HepG2 (cell line): ENCODE results near the gene FNDC3A.

ENCODE experiments used
- CBX2 ChIP-seq, 2 experiments: fragments of 200-600 bp in 1 of 2; sonication (generic); formaldehyde crosslinking in 1 of 2; IDR thresholded peaks; 2 replicates each; pipeline versions ENCODE4 v1.7.0 to v1.8.1; 2018 to 2022; ENCODE audit warnings: low read depth in 2 of 2, low read length in 1 of 2, mild to moderate bottlenecking in 1 of 2, missing genetic modification reagents in 1 of 2
- IKZF4 ChIP-seq: sonication (generic); formaldehyde crosslinking; IDR thresholded peaks from 2 replicates; pipeline ENCODE4 v1.5.1; 2020; ENCODE audit warnings: borderline replicate concordance, mild to moderate bottlenecking, low read depth, missing genetic modification reagents; ENCODE audit errors: not compliant biosample characterization
- JUN ChIP-seq: sonication (generic); formaldehyde crosslinking; IDR thresholded peaks from 2 replicates; pipeline ENCODE4 v1.4.0; 2020; ENCODE audit warnings: mild to moderate bottlenecking, missing genetic modification reagents
- NFE2L1 ChIP-seq: sonication (generic); formaldehyde crosslinking; IDR thresholded peaks from 2 replicates; pipeline ENCODE4 v1.4.0; 2020; ENCODE audit warnings: missing genetic modification reagents, mild to moderate bottlenecking, borderline replicate concordance
- PAX8 ChIP-seq: sonication (generic); formaldehyde crosslinking; IDR thresholded peaks from 2 replicates; pipeline ENCODE4 v1.8.0; 2022; ENCODE audit warnings: mild to moderate bottlenecking, missing genetic modification reagents, borderline replicate concordance
- SIN3A ChIP-seq: IDR thresholded peaks from 2 replicates; pipeline ENCODE4 v1.6.1; 2011; ENCODE audit warnings: low read depth, mild to moderate bottlenecking, control low read depth, low read length, borderline replicate concordance
- SMAD1 ChIP-seq: sonication (generic); formaldehyde crosslinking; IDR thresholded peaks from 2 replicates; pipeline ENCODE4 v1.4.0; 2020; ENCODE audit warnings: missing genetic modification reagents, low read depth, mild to moderate bottlenecking, borderline replicate concordance
- XRCC5 ChIP-seq: fragments of 200-400 bp; formaldehyde crosslinking; optimal IDR thresholded peaks from 2 replicates; pipeline ENCODE3; 2017; ENCODE audit warnings: mild to moderate bottlenecking, low read length
- TF ChIP-seq, protein P1 (sequence below): sonication (generic); formaldehyde crosslinking; IDR thresholded peaks from 2 replicates; pipeline ENCODE4 v1.4.0; 2020; ENCODE audit warnings: missing genetic modification reagents
- TF ChIP-seq, protein P2 (sequence below): sonication (generic); formaldehyde crosslinking; IDR thresholded peaks from 2 replicates; pipeline ENCODE4 v1.8.0; 2022; ENCODE audit warnings: mild to moderate bottlenecking, missing genetic modification reagents

DNA sequence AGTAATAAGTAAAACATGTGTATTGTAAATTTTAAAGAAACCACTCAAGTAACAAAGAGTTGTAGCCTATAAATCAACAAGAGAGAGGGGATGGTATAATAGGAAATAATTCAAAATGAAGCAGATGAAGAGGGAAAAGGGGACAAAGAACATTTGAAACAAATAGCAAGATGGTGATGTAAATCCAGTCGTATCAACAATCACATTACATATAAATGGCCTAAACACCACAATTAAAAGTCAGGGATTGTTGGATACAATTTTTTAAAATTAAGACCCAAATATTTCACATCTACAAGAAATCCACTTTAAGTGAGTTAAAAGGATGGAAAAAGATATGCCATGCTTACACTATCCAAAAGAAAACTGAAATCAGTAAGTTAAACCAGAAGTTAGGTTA lies 15.2 kb downstream of the FNDC3A start:
- TF ChIP-seq JUN (CRISPR knock-in tag) (no peak), SMAD1 (CRISPR knock-in tag) (no peak), IKZF4 (no peak), PAX8 (no peak), CBX2 (IDR thresholded peaks at IDR 0.05; ENCODE audit: low read depth, low read length) (no peak), CBX2 (CRISPR knock-in tag; IDR thresholded peaks at IDR 0.05; ENCODE audit: low read depth) (no peak), XRCC5 (no peak), NFE2L1 (CRISPR knock-in tag) (no peak), SIN3A (no peak)
- TF ChIP-seq, protein P1, sequence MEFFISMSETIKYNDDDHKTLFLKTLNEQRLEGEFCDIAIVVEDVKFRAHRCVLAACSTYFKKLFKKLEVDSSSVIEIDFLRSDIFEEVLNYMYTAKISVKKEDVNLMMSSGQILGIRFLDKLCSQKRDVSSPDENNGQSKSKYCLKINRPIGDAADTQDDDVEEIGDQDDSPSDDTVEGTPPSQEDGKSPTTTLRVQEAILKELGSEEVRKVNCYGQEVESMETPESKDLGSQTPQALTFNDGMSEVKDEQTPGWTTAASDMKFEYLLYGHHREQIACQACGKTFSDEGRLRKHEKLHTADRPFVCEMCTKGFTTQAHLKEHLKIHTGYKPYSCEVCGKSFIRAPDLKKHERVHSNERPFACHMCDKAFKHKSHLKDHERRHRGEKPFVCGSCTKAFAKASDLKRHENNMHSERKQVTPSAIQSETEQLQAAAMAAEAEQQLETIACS = no peak
- TF ChIP-seq, protein P2, sequence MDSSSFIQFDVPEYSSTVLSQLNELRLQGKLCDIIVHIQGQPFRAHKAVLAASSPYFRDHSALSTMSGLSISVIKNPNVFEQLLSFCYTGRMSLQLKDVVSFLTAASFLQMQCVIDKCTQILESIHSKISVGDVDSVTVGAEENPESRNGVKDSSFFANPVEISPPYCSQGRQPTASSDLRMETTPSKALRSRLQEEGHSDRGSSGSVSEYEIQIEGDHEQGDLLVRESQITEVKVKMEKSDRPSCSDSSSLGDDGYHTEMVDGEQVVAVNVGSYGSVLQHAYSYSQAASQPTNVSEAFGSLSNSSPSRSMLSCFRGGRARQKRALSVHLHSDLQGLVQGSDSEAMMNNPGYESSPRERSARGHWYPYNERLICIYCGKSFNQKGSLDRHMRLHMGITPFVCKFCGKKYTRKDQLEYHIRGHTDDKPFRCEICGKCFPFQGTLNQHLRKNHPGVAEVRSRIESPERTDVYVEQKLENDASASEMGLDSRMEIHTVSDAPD (CRISPR knock-in tag) = no peak
